Chondrocyte (in vitro differentiated cells): ENCODE data around the gene CTSZ. TPM values are rescaled to one million over a fixed set of nuclear protein-coding genes. Genes with fewer than 3 reads are reported as not detected.

Source experiments
- DNase-seq: peaks from one replicate; pipeline ENCODE4 v3.0.0; 2021; ENCODE audit warnings: mixed read lengths, low spot score
- H3K27ac Mint-ChIP-seq: one replicate; pipeline ENCODE4 v1.8.0; 2021; ENCODE audit warnings: mild to moderate bottlenecking, moderate library complexity, mixed read lengths; ENCODE audit not compliant: unreplicated experiment
- H3K27me3 Mint-ChIP-seq: 2 replicates; pipeline ENCODE4 v1.8.0; 2021; ENCODE audit warnings: low read depth, mixed read lengths
- H3K36me3 Mint-ChIP-seq: 2 replicates; pipeline ENCODE4 v1.8.0; 2021; ENCODE audit warnings: low read depth, mixed read lengths
- H3K4me1 Mint-ChIP-seq: 2 replicates; pipeline ENCODE4 v1.8.0; 2021; ENCODE audit warnings: low read depth, mild to moderate bottlenecking, mixed read lengths
- H3K4me3 Mint-ChIP-seq: one replicate; pipeline ENCODE4 v1.8.0; 2021; ENCODE audit warnings: mild to moderate bottlenecking, moderate library complexity, mixed read lengths; ENCODE audit not compliant: unreplicated experiment
- H3K9me3 Mint-ChIP-seq: 2 replicates; pipeline ENCODE4 v1.8.0; 2021; ENCODE audit warnings: low read depth, mixed read lengths
- total RNA-seq: library from RNA; stranded (reverse); gene quantifications from 3 replicates; pipeline ENCODE4 v1.2.1, GENCODE V29; 2021
- TF ChIP-seq, protein P1 (sequence below): fragments of 200-600 bp; sonication (generic); IDR thresholded peaks from 2 replicates; pipeline ENCODE4 v1.5.0; 2021; ENCODE audit warnings: antibody characterized with exemption, mild to moderate bottlenecking, moderate library complexity

The CTSZ gene
- total RNA-seq, 1 donor from 2014 or later, result 99.4 TPM

DNA sequence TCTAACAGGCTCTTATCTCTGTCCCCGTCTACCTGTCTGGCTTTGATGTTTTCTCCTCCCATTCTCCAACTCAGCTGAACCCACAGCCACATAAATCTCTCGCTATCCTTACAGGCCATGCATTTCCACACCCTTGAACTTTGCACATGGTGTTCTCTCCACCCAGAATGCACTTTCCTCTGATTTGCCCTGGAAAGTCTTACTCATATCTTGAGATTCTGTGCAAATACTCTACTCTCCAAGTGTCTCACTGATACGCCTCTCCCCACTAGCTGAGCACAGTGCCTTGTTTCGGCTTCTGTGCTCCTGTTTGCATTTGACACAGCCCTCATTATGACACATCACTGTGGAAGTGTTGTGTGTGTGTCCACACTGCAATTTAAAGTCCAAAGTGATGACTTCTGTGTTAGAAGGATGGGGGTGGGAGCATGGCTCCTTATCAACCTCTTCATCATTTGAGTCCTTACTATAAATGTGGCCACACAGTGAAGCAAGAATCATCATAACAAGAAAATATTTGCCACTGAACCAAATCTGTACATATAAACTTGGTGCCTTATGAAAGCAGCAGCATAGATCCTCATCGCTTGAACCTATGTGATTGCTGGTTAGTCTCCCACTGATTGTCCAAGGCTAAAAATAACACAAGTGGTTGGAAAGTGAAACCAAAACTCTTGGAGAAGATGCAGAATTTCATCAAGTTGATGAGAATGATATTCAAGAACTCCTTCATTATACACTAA is 41.1 kb upstream of the CTSZ start:
- TF ChIP-seq, protein P1, sequence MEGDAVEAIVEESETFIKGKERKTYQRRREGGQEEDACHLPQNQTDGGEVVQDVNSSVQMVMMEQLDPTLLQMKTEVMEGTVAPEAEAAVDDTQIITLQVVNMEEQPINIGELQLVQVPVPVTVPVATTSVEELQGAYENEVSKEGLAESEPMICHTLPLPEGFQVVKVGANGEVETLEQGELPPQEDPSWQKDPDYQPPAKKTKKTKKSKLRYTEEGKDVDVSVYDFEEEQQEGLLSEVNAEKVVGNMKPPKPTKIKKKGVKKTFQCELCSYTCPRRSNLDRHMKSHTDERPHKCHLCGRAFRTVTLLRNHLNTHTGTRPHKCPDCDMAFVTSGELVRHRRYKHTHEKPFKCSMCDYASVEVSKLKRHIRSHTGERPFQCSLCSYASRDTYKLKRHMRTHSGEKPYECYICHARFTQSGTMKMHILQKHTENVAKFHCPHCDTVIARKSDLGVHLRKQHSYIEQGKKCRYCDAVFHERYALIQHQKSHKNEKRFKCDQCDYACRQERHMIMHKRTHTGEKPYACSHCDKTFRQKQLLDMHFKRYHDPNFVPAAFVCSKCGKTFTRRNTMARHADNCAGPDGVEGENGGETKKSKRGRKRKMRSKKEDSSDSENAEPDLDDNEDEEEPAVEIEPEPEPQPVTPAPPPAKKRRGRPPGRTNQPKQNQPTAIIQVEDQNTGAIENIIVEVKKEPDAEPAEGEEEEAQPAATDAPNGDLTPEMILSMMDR, result no peak
- DNase-seq, result no peak
- no peaks in the 10 kb centered on the region for H3K9me3 Mint-ChIP-seq
- peaks cover 7% of the 10 kb centered on the region for H3K27me3 Mint-ChIP-seq
- no peak overlapping the region for H3K27ac Mint-ChIP-seq
- no peaks in the 10 kb centered on the region for H3K36me3 Mint-ChIP-seq
- no peak overlapping the region for H3K4me3 Mint-ChIP-seq
- H3K4me1 Mint-ChIP-seq, result peaks cover 15% of the 10 kb centered on the region

DNA sequence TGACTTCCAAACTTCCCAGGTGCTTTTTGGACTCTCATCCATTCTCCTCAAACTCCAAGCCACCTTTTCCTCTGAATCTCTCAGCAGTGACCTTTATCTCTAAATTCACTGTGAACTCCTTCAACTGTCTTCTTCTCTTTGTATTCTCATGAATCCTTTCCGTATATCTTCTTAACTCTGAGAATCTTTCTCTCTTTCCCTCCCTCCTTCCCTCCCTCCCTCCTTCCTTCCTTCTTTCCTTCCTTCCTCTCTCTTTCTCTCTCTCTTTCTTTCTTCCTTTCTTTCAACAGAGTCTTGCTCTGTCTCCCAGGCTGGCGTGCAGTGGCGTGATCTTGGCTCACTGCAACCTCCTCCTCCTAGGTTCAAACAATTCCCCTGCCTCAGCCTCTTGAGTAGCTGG is 39.8 kb upstream of the CTSZ start:
- TF ChIP-seq, protein P1, result no peak
- Mint-ChIP-seq H3K4me1 (peaks cover 18% of the 10 kb centered on the region), H3K27ac (no peak overlapping the region), H3K9me3 (no peaks in the 10 kb centered on the region), H3K4me3 (no peak overlapping the region), H3K27me3 (peaks cover 5% of the 10 kb centered on the region), H3K36me3 (no peaks in the 10 kb centered on the region)
- no peak for DNase-seq

DNA sequence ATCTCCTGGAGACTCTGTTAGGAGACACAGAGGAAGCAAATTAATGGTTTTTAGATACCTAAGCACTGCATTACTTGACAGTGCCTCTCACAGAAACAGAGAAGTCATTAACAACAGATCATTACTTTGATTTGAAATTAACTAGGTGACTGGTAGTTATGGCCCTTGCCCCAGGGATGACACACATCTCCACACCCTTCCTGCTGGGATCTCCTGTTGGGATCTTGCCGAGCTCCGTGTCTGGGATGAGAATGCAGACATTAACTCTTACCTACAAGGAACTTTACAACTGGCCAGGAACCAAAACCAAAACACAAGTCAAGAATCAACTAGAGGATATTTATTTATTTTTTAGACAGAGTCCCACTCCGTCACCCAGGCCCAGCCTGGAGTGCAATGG is 37.7 kb upstream of the CTSZ start:
- H3K4me1 Mint-ChIP-seq, result peaks cover 39% of the 10 kb centered on the region
- no peaks in the 10 kb centered on the region for H3K9me3 Mint-ChIP-seq
- no peaks in the 10 kb centered on the region for H3K27me3 Mint-ChIP-seq
- H3K36me3 Mint-ChIP-seq, result peaks cover 5% of the 10 kb centered on the region
- no peak for DNase-seq
- no peak overlapping the region for H3K27ac Mint-ChIP-seq
- TF ChIP-seq, protein P1, result no peak
- H3K4me3 Mint-ChIP-seq, result no peak overlapping the region

DNA sequence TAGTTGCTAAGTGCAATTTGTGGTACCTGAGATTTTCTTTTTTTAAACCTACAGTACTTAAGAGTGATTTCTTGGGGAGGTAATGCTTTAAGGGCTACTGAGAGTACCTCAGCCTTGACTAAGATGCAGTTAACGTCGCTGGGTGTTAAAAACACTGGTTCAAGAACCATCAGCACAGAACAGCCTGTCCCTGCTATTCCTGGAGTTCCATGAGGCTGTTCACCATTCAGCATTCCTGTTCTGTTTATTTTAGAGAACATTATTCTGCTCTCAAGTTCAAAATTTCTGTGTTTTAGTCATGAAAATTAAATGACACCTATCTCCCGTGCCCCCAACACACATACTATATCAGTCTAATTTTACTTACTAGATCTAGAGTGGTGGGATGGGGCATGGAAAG is 37.2 kb upstream of the CTSZ start:
- Mint-ChIP-seq H3K9me3 (no peaks in the 10 kb centered on the region), H3K27me3 (no peaks in the 10 kb centered on the region), H3K36me3 (peaks cover 5% of the 10 kb centered on the region), H3K27ac (no peak overlapping the region), H3K4me3 (no peak overlapping the region), H3K4me1 (peaks cover 42% of the 10 kb centered on the region)
- DNase-seq, result no peak
- TF ChIP-seq, protein P1, result no peak

DNA sequence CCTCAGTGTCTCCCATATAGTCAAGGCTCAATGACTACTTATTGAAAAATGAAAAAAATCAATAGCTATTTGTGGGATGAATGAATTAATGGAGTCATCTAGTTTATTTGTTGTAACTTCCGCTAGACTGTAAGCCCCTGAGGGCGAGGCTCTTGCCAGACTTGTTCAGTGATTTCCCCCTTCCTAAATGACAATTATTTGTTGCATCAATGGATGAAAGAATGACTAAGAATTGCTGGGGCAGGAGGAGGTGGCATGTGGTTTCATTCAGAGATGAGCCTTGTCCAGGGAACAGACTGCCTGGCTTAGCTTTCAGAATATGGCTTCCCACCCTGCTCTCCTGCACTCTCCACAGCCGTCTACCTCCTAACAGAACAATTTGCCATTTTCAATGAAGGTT is 36.6 kb upstream of the CTSZ start:
- Mint-ChIP-seq H3K27ac (no peak overlapping the region), H3K27me3 (no peaks in the 10 kb centered on the region), H3K4me3 (no peak overlapping the region), H3K4me1 (peaks cover 46% of the 10 kb centered on the region), H3K9me3 (no peaks in the 10 kb centered on the region), H3K36me3 (peaks cover 5% of the 10 kb centered on the region)
- TF ChIP-seq, protein P1, result no peak
- no peak for DNase-seq
